HEK293 (cell line): Measurements from ENCODE around the gene CST7.

Source experiments
- CTCF ChIA-PET: fragments of 350-600 bp; formaldehyde crosslinking; extraction: SDS; loops from one replicate; lab custom pipeline; 2021; ENCODE audit warnings: antibody characterized with exemption; lab: Yijun Ruan, JAX
- POLR2A ChIA-PET: fragments of 300-600 bp; formaldehyde crosslinking; extraction: SDS; loops from one replicate; lab custom pipeline; 2020; ENCODE audit warnings: antibody characterized with exemption, inconsistent platforms; lab: Yijun Ruan, JAX
- H3K27ac ChIP-seq: fragments of 200-500 bp; sonication (Bioruptor generic); 2 replicates; pipeline ENCODE4 v1.5.1; 2014; ENCODE audit warnings: low read depth, low read length, control low read depth, inconsistent platforms; ENCODE audit errors: extremely low read depth
- H3K36me3 ChIP-seq, 2 experiments: fragments of 200-500 bp in 1 of 2; sonication (Bioruptor generic) in 1 of 2; 1 replicate in 1 of 2; 2 replicates in 1 of 2; pipeline ENCODE4 v1.5.1; 2014 to 2017; ENCODE audit warnings: inconsistent platforms in 2 of 2, low read length in 2 of 2; ENCODE audit not compliant: control insufficient read depth in 2 of 2, insufficient read depth in 1 of 2
- H3K4me1 ChIP-seq: fragments of 200-500 bp; sonication (Bioruptor generic); 2 replicates; pipeline ENCODE4 v1.5.1; 2014; ENCODE audit warnings: mild to moderate bottlenecking, low read length, inconsistent platforms; ENCODE audit not compliant: control insufficient read depth, insufficient read depth
- H3K4me3 ChIP-seq: 2 replicates; pipeline ENCODE4 v1.5.1; 2011; ENCODE audit warnings: low read depth, mild to moderate bottlenecking, control low read depth, low read length, moderate library complexity
- H3K9me3 ChIP-seq: fragments of 200-500 bp; sonication (Bioruptor generic); 2 replicates; pipeline ENCODE4 v1.5.1; 2014; ENCODE audit warnings: low read depth, low read length, inconsistent platforms; ENCODE audit not compliant: control insufficient read depth, insufficient read depth
- EGR2 ChIP-seq: fragments of 450-650 bp; formaldehyde crosslinking; IDR thresholded peaks from 2 replicates; pipeline ENCODE4 v1.5.1; 2016; ENCODE audit warnings: low read depth, missing biosample characterization, missing genetic modification characterization
- FEZF1 ChIP-seq: fragments of 450-650 bp; formaldehyde crosslinking; IDR thresholded peaks from 2 replicates; pipeline ENCODE4 v1.5.1; 2016; ENCODE audit warnings: missing biosample characterization, missing genetic modification characterization
- HOXC10 ChIP-seq: sonication (generic); formaldehyde crosslinking; IDR thresholded peaks from 2 replicates; pipeline ENCODE4 v1.8.1; 2023; ENCODE audit warnings: mild to moderate bottlenecking, missing genetic modification reagents
- OVOL3 ChIP-seq: fragments of 450-650 bp; formaldehyde crosslinking; IDR thresholded peaks from 2 replicates; pipeline ENCODE4 v1.5.1; 2016; ENCODE audit warnings: missing biosample characterization, missing genetic modification characterization
- SP7 ChIP-seq: fragments of 450-650 bp; formaldehyde crosslinking; IDR thresholded peaks from 2 replicates; pipeline ENCODE4 v1.5.1; 2016; ENCODE audit warnings: missing biosample characterization, missing genetic modification characterization
- YY2 ChIP-seq: fragments of 450-650 bp; formaldehyde crosslinking; IDR thresholded peaks from 2 replicates; pipeline ENCODE4 v1.5.1; 2016; ENCODE audit warnings: missing biosample characterization, missing genetic modification characterization
- ZNF112 ChIP-seq: fragments of 450-650 bp; formaldehyde crosslinking; IDR thresholded peaks from 2 replicates; pipeline ENCODE4 v1.5.0; 2017; ENCODE audit warnings: missing biosample characterization, missing genetic modification characterization
- ZNF114 ChIP-seq: fragments of 450-650 bp; formaldehyde crosslinking; IDR thresholded peaks from 2 replicates; pipeline ENCODE4 v1.5.0; 2017; ENCODE audit warnings: missing biosample characterization, missing genetic modification characterization
- ZNF121 ChIP-seq: fragments of 450-650 bp; formaldehyde crosslinking; IDR thresholded peaks from 2 replicates; pipeline ENCODE4 v1.5.1; 2016; ENCODE audit warnings: missing biosample characterization, missing genetic modification characterization
- ZNF202 ChIP-seq: fragments of 450-650 bp; formaldehyde crosslinking; IDR thresholded peaks from 2 replicates; pipeline ENCODE4 v1.5.1; 2016; ENCODE audit warnings: missing biosample characterization, missing genetic modification characterization, borderline replicate concordance
- ZNF473 ChIP-seq: fragments of 450-650 bp; formaldehyde crosslinking; IDR thresholded peaks from 2 replicates; pipeline ENCODE4 v1.5.1; 2017; ENCODE audit warnings: missing biosample characterization, missing genetic modification characterization
- ZNF530 ChIP-seq: fragments of 450-650 bp; formaldehyde crosslinking; IDR thresholded peaks from 2 replicates; pipeline ENCODE4 v1.5.1; 2016; ENCODE audit warnings: low read depth, missing biosample characterization, missing genetic modification characterization
- ZNF558 ChIP-seq: fragments of 450-650 bp; formaldehyde crosslinking; IDR thresholded peaks from 2 replicates; pipeline ENCODE4 v1.5.1; 2016; ENCODE audit warnings: missing biosample characterization, missing genetic modification characterization
- ZNF571 ChIP-seq: fragments of 450-650 bp; formaldehyde crosslinking; IDR thresholded peaks from 2 replicates; pipeline ENCODE4 v1.5.0; 2017; ENCODE audit warnings: missing biosample characterization, missing genetic modification characterization
- ZNF585B ChIP-seq: fragments of 450-650 bp; formaldehyde crosslinking; IDR thresholded peaks from 2 replicates; pipeline ENCODE4 v1.5.1; 2016; ENCODE audit warnings: missing biosample characterization, missing genetic modification characterization
- ZNF623 ChIP-seq: fragments of 450-650 bp; formaldehyde crosslinking; IDR thresholded peaks from 2 replicates; pipeline ENCODE4 v1.5.1; 2016; ENCODE audit warnings: missing biosample characterization, missing genetic modification characterization
- ZNF768 ChIP-seq: fragments of 450-650 bp; formaldehyde crosslinking; IDR thresholded peaks from 2 replicates; pipeline ENCODE4 v1.5.1; 2018; ENCODE audit warnings: missing biosample characterization, mild to moderate bottlenecking, missing genetic modification characterization
- TF ChIP-seq, protein P1 (sequence below): fragments of 450-650 bp; formaldehyde crosslinking; IDR thresholded peaks from 2 replicates; pipeline ENCODE4 v1.5.1; 2016; ENCODE audit warnings: missing biosample characterization, missing genetic modification characterization
- TF ChIP-seq, protein P2 (sequence below): fragments of 450-650 bp; formaldehyde crosslinking; IDR thresholded peaks from 2 replicates; pipeline ENCODE4 v1.5.1; 2016; ENCODE audit warnings: missing biosample characterization, missing genetic modification characterization
- TF ChIP-seq, protein P3 (sequence below): fragments of 450-650 bp; formaldehyde crosslinking; IDR thresholded peaks from 2 replicates; pipeline ENCODE4 v1.5.1; 2017; ENCODE audit warnings: missing biosample characterization, missing genetic modification characterization
- TF ChIP-seq, protein P4 (sequence below): fragments of 450-650 bp; formaldehyde crosslinking; IDR thresholded peaks from 2 replicates; pipeline ENCODE4 v1.5.1; 2016; ENCODE audit warnings: missing biosample characterization, missing genetic modification characterization
- TF ChIP-seq, protein P5 (sequence below): fragments of 450-650 bp; formaldehyde crosslinking; IDR thresholded peaks from 2 replicates; pipeline ENCODE4 v1.5.1; 2016; ENCODE audit warnings: missing biosample characterization, missing genetic modification characterization

Gene CST7

DNA sequence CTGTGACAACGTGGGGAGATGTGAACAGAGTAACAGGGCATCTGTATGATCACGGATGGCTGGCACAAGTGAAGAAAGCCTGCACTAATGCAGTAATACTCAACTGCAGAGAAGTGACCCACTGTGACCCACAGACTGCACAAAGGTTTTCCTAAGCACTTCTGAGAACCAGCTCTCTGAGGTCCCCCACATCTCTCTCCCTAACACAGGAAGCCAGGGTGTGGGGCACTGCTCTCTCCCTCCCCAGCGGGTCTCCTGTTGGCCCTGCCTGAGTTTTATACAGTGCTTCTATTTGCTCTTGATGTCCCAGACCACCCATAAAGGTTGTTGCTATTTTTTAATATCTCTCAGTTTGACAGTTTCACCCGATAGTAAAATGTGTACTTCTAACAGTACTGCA lies 32.2 kb downstream of the CST7 start:
- ChIA-PET POLR2A (no interaction called here), CTCF (no interaction called here)
- peaks cover 9 to 70% of the 10 kb centered on the region in 2 experiments for H3K36me3 ChIP-seq

DNA sequence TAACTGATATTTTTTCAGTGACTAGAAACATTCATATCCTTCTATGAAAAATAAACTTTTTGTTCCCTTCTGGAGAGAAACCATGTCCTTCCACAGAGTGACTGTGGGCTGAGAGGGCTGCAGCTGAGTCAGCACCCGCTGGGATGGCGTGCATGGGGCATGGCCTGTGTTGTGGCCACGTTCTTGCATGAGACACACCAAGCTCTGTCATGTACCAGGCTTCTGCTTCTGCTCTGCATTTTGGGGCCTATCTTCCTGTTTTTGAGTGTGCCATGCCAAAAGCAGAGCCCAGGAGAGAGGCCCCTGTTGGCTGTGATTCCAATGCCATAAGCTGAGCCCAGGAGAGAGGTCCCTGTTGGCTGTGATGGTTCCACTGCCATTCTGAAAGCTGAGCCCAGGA lies 32.7 kb downstream of the CST7 start:
- Histone ChIP-seq H3K4me1 (no peaks in the 10 kb centered on the region), H3K4me3 (no peak overlapping the region), H3K36me3 (peaks cover 9 to 65% of the 10 kb centered on the region in 2 experiments), H3K9me3 (no peaks in the 10 kb centered on the region)
- CTCF ChIA-PET, result no interaction called here
- TF ChIP-seq ZNF558 (tag by site-specific recombination), result no peak
- TF ChIP-seq, all 188 proteins: peak for 0
- H3K27ac ChIP-seq, result no peak overlapping the region
- POLR2A ChIA-PET, result no interaction called here

More for the DNA sequence above, 32.2 kb downstream of the CST7 start:
- H3K4me3 ChIP-seq, result no peak overlapping the region
- H3K4me1 ChIP-seq, result no peaks in the 10 kb centered on the region
- TF ChIP-seq ZNF623 (no peak), ZNF585B (tag by site-specific recombination) (no peak), ZNF473 (tag by site-specific recombination) (no peak), ZNF768 (tag by site-specific recombination) (no peak), FEZF1 (tag by site-specific recombination) (no peak), YY2 (tag by site-specific recombination) (no peak)
- TF ChIP-seq, protein P1, sequence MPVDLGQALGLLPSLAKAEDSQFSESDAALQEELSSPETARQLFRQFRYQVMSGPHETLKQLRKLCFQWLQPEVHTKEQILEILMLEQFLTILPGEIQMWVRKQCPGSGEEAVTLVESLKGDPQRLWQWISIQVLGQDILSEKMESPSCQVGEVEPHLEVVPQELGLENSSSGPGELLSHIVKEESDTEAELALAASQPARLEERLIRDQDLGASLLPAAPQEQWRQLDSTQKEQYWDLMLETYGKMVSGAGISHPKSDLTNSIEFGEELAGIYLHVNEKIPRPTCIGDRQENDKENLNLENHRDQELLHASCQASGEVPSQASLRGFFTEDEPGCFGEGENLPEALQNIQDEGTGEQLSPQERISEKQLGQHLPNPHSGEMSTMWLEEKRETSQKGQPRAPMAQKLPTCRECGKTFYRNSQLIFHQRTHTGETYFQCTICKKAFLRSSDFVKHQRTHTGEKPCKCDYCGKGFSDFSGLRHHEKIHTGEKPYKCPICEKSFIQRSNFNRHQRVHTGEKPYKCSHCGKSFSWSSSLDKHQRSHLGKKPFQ (tag by site-specific recombination), result no peak
- TF ChIP-seq, protein P2, sequence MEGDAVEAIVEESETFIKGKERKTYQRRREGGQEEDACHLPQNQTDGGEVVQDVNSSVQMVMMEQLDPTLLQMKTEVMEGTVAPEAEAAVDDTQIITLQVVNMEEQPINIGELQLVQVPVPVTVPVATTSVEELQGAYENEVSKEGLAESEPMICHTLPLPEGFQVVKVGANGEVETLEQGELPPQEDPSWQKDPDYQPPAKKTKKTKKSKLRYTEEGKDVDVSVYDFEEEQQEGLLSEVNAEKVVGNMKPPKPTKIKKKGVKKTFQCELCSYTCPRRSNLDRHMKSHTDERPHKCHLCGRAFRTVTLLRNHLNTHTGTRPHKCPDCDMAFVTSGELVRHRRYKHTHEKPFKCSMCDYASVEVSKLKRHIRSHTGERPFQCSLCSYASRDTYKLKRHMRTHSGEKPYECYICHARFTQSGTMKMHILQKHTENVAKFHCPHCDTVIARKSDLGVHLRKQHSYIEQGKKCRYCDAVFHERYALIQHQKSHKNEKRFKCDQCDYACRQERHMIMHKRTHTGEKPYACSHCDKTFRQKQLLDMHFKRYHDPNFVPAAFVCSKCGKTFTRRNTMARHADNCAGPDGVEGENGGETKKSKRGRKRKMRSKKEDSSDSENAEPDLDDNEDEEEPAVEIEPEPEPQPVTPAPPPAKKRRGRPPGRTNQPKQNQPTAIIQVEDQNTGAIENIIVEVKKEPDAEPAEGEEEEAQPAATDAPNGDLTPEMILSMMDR (tag by site-specific recombination), result no peak
- TF ChIP-seq, protein P3, sequence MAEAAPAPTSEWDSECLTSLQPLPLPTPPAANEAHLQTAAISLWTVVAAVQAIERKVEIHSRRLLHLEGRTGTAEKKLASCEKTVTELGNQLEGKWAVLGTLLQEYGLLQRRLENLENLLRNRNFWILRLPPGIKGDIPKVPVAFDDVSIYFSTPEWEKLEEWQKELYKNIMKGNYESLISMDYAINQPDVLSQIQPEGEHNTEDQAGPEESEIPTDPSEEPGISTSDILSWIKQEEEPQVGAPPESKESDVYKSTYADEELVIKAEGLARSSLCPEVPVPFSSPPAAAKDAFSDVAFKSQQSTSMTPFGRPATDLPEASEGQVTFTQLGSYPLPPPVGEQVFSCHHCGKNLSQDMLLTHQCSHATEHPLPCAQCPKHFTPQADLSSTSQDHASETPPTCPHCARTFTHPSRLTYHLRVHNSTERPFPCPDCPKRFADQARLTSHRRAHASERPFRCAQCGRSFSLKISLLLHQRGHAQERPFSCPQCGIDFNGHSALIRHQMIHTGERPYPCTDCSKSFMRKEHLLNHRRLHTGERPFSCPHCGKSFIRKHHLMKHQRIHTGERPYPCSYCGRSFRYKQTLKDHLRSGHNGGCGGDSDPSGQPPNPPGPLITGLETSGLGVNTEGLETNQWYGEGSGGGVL (tag by site-specific recombination), result no peak
- TF ChIP-seq, all 188 proteins: peak for 0
- no peaks in the 10 kb centered on the region for H3K9me3 ChIP-seq
- H3K27ac ChIP-seq, result no peak overlapping the region

DNA sequence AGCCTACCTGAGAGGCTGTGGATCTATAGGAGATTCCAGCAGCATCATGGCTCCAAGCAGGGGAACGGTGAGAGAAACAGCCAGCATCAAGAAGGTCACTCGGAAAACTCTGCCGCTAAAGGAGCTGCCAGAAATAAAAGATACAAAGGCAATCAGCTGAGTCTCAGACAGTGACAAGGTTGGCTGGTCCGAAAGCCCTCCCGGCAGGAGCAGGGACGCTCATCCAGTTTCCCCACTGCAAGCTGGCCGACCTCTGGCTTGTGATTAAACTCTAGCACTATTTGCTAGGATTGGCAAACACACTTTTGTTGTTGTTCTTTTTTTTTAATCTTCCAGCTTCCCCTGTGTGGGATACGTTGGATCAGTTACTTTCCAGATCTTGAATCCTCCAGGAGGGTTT lies 34.8 kb downstream of the CST7 start:
- Histone ChIP-seq H3K4me1 (no peaks in the 10 kb centered on the region), H3K9me3 (no peaks in the 10 kb centered on the region), H3K4me3 (no peak overlapping the region), H3K27ac (no peak overlapping the region), H3K36me3 (peaks cover 9 to 50% of the 10 kb centered on the region in 2 experiments)
- CTCF ChIA-PET, result interaction anchor here (1.5 kb wide), 1 partner anchor 10 kb away, joined by 3 read pairs; no protein-coding TSS in a partner anchor
- POLR2A ChIA-PET, result no interaction called here
- no peak for TF ChIP-seq ZNF112
- no peak for TF ChIP-seq SP7 (tag by site-specific recombination)
- TF ChIP-seq, protein P4, sequence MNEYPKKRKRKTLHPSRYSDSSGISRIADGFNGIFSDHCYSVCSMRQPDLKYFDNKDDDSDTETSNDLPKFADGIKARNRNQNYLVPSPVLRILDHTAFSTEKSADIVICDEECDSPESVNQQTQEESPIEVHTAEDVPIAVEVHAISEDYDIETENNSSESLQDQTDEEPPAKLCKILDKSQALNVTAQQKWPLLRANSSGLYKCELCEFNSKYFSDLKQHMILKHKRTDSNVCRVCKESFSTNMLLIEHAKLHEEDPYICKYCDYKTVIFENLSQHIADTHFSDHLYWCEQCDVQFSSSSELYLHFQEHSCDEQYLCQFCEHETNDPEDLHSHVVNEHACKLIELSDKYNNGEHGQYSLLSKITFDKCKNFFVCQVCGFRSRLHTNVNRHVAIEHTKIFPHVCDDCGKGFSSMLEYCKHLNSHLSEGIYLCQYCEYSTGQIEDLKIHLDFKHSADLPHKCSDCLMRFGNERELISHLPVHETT, result no peak
- TF ChIP-seq ZNF202 (tag by site-specific recombination), result no peak
- no peak for TF ChIP-seq ZNF530
- TF ChIP-seq ZNF114 (tag by site-specific recombination), result no peak
- TF ChIP-seq, protein P5, sequence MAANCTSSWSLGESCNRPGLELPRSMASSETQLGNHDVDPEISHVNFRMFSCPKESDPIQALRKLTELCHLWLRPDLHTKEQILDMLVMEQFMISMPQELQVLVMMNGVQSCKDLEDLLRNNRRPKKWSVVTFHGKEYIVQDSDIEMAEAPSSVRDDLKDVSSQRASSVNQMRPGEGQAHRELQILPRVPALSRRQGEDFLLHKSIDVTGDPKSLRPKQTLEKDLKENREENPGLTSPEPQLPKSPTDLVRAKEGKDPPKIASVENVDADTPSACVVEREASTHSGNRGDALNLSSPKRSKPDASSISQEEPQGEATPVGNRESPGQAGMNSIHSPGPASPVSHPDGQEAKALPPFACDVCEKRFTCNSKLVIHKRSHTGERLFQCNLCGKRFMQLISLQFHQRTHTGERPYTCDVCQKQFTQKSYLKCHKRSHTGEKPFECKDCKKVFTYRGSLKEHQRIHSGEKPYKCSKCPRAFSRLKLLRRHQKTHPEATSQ (tag by site-specific recombination), result no peak
- TF ChIP-seq HOXC10 (CRISPR knock-in tag), result no peak
- TF ChIP-seq ZNF571 (tag by site-specific recombination), result no peak
- no peak for TF ChIP-seq OVOL3 (tag by site-specific recombination)
- no peak for TF ChIP-seq EGR2 (tag by site-specific recombination)
- no peak for TF ChIP-seq ZNF121
- TF ChIP-seq, protein P2 (tag by site-specific recombination), result no peak
